Glutamatergic neuron (in vitro differentiated cells): ENCODE results near the gene ARHGAP42. TPM values are rescaled to one million over a fixed set of nuclear protein-coding genes. Genes with fewer than 3 reads are reported as not detected.

Experiments
- DNase-seq: peaks from one replicate; pipeline ENCODE4 v3.0.0; 2022
- H3K27ac Mint-ChIP-seq: one replicate; pipeline ENCODE4 v1.8.0; 2020; ENCODE audit warnings: mild to moderate bottlenecking, mixed read lengths, inconsistent platforms; ENCODE audit not compliant: unreplicated experiment
- H3K27me3 Mint-ChIP-seq: one replicate; pipeline ENCODE4 v1.8.0; 2020; ENCODE audit warnings: mild to moderate bottlenecking, moderate library complexity, mixed read lengths, inconsistent platforms; ENCODE audit not compliant: unreplicated experiment
- H3K36me3 Mint-ChIP-seq: one replicate; pipeline ENCODE4 v1.8.0; 2020; ENCODE audit warnings: mild to moderate bottlenecking, mixed read lengths, inconsistent platforms; ENCODE audit not compliant: unreplicated experiment
- H3K4me1 Mint-ChIP-seq: one replicate; pipeline ENCODE4 v1.8.0; 2020; ENCODE audit warnings: mild to moderate bottlenecking, low read depth, mixed read lengths, inconsistent platforms; ENCODE audit not compliant: unreplicated experiment
- H3K4me3 Mint-ChIP-seq: one replicate; pipeline ENCODE4 v1.8.0; 2020; ENCODE audit warnings: mild to moderate bottlenecking, mixed read lengths, inconsistent platforms; ENCODE audit not compliant: unreplicated experiment
- H3K9me3 Mint-ChIP-seq: one replicate; pipeline ENCODE4 v1.8.0; 2020; ENCODE audit warnings: mild to moderate bottlenecking, moderate library complexity, mixed read lengths, inconsistent platforms; ENCODE audit not compliant: unreplicated experiment
- total RNA-seq: library from RNA; stranded (reverse); fragmentation: NEBNext Ultra II Directional; extraction: Animal tissue kit (Norgen Biotek cat#: 25700); gene quantifications from one replicate; pipeline ENCODE4 v1.2.1, GENCODE V29; 2021; ENCODE audit not compliant: unreplicated experiment
- TF ChIP-seq, protein P1 (sequence below): fragments of 200-600 bp; sonication (generic); IDR thresholded peaks from one replicate; pipeline ENCODE4 v1.5.0; 2021; ENCODE audit not compliant: partially characterized antibody, unreplicated experiment

ARHGAP42 gene
- total RNA-seq, 1 donor from 2014 or later = 21.4 TPM

DNA sequence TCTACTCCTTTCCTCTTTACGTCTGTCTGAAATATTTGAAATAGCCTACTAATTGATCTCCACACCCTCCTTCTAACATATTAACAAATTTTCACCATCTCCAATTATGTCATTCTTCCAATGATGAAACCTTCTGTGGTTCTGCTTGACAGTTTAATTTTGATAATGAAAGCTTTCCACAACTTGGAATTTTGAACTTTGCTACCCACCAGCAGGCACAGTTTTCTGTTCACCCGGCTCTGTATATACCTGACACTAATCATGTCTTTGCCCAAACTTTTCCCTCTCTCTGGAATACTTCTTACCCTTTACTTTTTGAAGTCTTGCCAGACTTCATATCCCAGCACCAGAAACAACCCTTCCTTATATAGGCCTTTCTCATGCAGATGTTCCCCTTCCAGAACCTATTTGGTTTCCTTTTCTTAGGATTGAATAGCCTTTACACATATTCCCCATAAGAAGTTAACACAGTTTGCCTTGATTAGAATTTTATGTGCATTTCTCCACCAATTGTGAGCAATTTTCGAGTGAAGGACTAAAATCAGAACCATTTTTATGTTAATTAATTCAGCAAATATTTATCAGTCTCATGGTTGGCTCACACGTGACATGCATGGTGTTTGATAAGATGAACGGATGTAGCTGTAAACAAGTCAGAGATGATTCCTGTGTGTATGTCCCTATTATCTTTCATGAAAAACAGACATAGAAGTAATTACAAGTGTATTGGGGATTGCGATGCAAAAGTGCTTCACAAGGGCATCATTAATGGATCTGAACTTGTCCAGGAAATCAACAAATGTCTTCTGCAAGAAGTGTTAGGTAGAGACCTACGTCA is 173.4 kb downstream of the ARHGAP42 start:
- H3K27ac Mint-ChIP-seq = no peak overlapping the region
- no peak overlapping the region for H3K4me3 Mint-ChIP-seq
- TF ChIP-seq, protein P1, sequence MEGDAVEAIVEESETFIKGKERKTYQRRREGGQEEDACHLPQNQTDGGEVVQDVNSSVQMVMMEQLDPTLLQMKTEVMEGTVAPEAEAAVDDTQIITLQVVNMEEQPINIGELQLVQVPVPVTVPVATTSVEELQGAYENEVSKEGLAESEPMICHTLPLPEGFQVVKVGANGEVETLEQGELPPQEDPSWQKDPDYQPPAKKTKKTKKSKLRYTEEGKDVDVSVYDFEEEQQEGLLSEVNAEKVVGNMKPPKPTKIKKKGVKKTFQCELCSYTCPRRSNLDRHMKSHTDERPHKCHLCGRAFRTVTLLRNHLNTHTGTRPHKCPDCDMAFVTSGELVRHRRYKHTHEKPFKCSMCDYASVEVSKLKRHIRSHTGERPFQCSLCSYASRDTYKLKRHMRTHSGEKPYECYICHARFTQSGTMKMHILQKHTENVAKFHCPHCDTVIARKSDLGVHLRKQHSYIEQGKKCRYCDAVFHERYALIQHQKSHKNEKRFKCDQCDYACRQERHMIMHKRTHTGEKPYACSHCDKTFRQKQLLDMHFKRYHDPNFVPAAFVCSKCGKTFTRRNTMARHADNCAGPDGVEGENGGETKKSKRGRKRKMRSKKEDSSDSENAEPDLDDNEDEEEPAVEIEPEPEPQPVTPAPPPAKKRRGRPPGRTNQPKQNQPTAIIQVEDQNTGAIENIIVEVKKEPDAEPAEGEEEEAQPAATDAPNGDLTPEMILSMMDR = no peak
- H3K4me1 Mint-ChIP-seq = peaks cover 15% of the 10 kb centered on the region
- DNase-seq = no peak
- H3K27me3 Mint-ChIP-seq = no peaks in the 10 kb centered on the region
- H3K36me3 Mint-ChIP-seq = no peaks in the 10 kb centered on the region
- no peaks in the 10 kb centered on the region for H3K9me3 Mint-ChIP-seq

DNA sequence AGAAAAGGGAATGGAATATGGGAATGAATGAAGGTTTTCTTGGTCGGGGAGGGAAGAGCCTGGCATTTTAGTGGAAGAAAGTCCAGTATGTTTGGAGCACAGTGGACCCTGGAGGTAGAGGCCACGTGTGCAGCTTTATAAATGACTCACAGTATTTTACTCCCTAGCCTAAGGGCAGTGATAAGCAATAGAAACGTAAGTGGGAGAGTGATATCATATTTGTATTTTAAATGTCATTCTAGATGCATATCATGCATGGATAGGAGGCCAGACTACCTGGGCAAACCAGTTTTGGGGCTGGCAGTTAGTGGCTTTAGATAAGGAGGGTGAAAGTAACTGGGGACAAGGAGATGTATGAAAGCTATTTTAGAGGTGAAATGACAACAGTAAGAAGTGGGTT is 174.1 kb downstream of the ARHGAP42 start:
- H3K36me3 Mint-ChIP-seq = no peaks in the 10 kb centered on the region
- no peak overlapping the region for H3K27ac Mint-ChIP-seq
- H3K27me3 Mint-ChIP-seq = no peaks in the 10 kb centered on the region
- H3K9me3 Mint-ChIP-seq = no peaks in the 10 kb centered on the region
- H3K4me3 Mint-ChIP-seq = no peak overlapping the region
- TF ChIP-seq, protein P1 = no peak
- H3K4me1 Mint-ChIP-seq = peaks cover 13% of the 10 kb centered on the region
- no peak for DNase-seq

DNA sequence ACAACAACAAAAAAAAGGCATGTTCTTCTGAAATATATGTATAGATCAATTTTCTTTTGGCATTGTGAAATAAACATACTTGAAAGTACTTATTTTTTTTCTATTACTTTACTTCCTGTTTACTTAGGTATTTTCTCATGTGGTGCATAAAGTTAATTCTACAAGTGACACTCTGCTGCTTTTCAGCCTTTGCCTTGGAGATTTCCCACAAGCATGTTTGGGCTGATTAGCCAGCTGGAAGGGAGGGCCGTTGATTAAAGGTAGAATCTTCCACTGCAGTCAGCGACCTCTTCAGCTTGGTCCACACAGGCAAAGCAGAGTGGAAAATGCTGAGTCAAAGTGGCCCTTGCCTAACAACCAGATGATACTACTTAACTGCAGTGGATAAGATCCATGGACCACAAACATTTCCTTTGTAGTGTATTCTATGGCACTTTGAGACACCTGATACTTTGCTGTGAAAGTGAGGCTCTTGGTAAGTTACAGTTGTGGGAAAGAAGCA is 176.0 kb downstream of the ARHGAP42 start:
- TF ChIP-seq, protein P1 = no peak
- Mint-ChIP-seq H3K4me1 (peaks cover 5% of the 10 kb centered on the region), H3K27ac (no peak overlapping the region), H3K4me3 (no peak overlapping the region), H3K27me3 (no peaks in the 10 kb centered on the region), H3K36me3 (no peaks in the 10 kb centered on the region), H3K9me3 (no peaks in the 10 kb centered on the region)
- no peak for DNase-seq

DNA sequence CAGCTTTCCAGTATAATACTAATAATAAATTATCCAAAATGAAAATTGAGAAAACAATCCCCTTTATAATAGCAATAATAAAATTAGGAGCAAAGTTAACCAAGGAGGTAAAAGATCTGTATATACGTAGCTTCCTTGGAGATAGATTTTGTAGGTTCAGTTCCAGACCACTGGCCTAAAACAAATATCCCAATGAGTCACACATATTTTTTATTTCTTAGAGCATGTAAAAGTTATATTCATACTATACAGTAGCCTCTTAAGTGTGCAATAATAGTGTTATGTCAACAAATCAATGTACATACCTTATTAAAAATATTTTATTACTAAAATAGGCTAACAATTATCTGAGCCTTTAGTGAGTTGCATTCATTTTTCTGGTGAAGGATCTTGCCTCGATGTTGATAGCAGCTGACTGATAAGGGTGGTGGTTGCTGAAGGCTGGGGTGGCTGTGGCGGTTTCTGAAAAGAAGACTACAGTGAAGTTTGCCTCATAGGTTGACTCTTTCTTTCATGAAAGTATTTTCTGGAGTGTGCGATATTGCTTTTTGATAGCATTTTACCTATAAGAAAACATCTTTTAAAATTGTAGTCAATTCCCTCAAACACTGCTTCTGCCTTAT is 178.5 kb downstream of the ARHGAP42 start:
- no peak for DNase-seq
- H3K4me1 Mint-ChIP-seq = peaks cover 5% of the 10 kb centered on the region

More for the DNA sequence above, 178.5 kb downstream of the ARHGAP42 start:
- no peak overlapping the region for H3K27ac Mint-ChIP-seq
- TF ChIP-seq, protein P1 = no peak
- H3K9me3 Mint-ChIP-seq = no peaks in the 10 kb centered on the region
- H3K4me3 Mint-ChIP-seq = no peak overlapping the region
- H3K27me3 Mint-ChIP-seq = no peaks in the 10 kb centered on the region
- no peaks in the 10 kb centered on the region for H3K36me3 Mint-ChIP-seq
